A673 (cell line): ENCODE results near the gene LHPP.

ENCODE experiments used
- CTCF ChIP-seq: fragments of 300-800, 200-600 bp; sonication (generic); conservative IDR thresholded peaks from 2 replicates; pipeline ENCODE4 v1.5.1; 2017; ENCODE audit warnings: low read depth, mild to moderate bottlenecking, antibody characterized with exemption, low read length, moderate library complexity, mixed read lengths
- EZH2 ChIP-seq: fragments of 200-600 bp; sonication (generic); IDR thresholded peaks from 2 replicates; pipeline ENCODE4 v1.6.1; 2017; ENCODE audit warnings: borderline replicate concordance, low read depth, mild to moderate bottlenecking, mixed read lengths, antibody characterized with exemption, low read length; ENCODE audit not compliant: poor library complexity, severe bottlenecking

- TF ChIP-seq EZH2: no peak
- no peak for TF ChIP-seq CTCF
Observed at GRCh38 chr10:124648738-124649137, 187.1 kb downstream of the LHPP start.
